Breast epithelium (tissue), 3 donors: ENCODE data around the gene UBXN2A.

ENCODE experiments used
- CTCF ChIP-seq, 3 donors: fragments of 450-650 bp; IDR thresholded peaks; one replicate each; pipeline ENCODE4 v1.5.1; 2016 to 2017; ENCODE audit warnings: antibody characterized with exemption in 3 of 3, mild to moderate bottlenecking in 3 of 3, moderate library complexity in 3 of 3
- POLR2A ChIP-seq: fragments of 450-650 bp; IDR thresholded peaks from one replicate; pipeline ENCODE4 v1.6.1; 2016; ENCODE audit warnings: antibody characterized with exemption, mild to moderate bottlenecking, moderate library complexity
- POLR2AphosphoS5 ChIP-seq, 3 donors: sonication (generic); formaldehyde crosslinking; IDR thresholded peaks; one replicate each; pipeline ENCODE4 v1.6.1; 2017; ENCODE audit warnings: antibody characterized with exemption in 3 of 3

GRCh38 chr2:23916727-23917405 is 23.4 kb upstream of the UBXN2A start:
- no peak for TF ChIP-seq POLR2A
- no peak for TF ChIP-seq CTCF (IDR thresholded peaks at IDR 0.05)
- no peak for TF ChIP-seq POLR2AphosphoS5 (IDR thresholded peaks at IDR 0.05)
